Endothelial cell of hepatic sinusoid (primary cell): ENCODE measurements around the gene TEX14.
"Not testable (repeated sequence)": the region's sequence is repeated elsewhere in the genome, so short reads cannot be mapped to it uniquely, and the experiment has no call there.

Experiments used
- in situ Hi-C: cut with HindIII; loops from 2 replicates; pipeline ENCODE4 v1.10.0; 2017; ENCODE audit warnings: low sequenced_read_pairs

TEX14 gene

GRCh38 chr17:58658804-58659713 is 32.8 kb downstream of the TEX14 start:
- in situ Hi-C loops, result no loop called here

- in situ Hi-C loops, result not testable (repeated sequence)
Measured at GRCh38 chr17:58657962-58658803, 33.7 kb downstream of the TEX14 start.

- in situ Hi-C loops, result no loop called here
Measured at GRCh38 chr17:58648236-58648635, 43.6 kb downstream of the TEX14 start.

DNA sequence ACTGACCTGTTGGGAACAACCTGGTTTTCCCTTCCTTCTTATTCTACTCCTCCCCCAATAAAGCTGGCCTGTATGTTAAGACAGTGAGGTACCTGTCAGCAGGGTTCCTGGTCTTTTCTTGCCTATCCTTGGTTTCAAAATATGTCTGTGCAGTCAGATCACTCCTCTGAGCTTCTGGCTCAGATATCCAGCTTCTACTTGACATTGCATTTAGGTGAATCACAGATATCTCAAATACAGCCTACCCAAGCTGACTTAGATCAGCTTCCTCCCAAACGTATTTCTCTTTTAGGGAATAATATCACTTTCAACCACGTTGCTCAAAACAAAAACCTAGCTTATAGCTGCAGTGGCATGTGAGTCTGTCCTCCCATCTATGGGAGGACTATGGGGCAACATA is 48.7 kb downstream of the TEX14 start:
- in situ Hi-C loops, result no loop called here

DNA sequence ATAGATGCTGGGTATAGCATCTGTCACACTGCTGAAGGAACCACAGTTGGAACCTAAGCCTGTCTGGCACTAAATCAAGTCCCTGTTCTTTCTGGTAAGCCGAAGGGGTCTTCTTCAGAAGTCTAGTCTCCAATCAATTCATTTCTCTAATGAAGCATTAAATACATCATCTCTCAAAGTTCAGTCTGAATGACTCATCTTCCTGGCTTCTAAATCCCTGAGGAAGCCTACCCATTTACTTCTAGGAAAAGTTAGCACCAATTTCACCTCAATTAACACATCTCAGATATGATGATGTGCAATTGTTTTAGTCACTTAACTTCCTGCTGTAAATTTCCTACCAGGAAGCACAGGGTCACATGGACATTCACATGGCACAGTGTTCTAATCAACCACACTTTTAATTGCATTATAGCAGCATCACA is 49.9 kb downstream of the TEX14 start:
- in situ Hi-C loops, result no loop called here

GRCh38 chr17:58640202-58640601 is 51.6 kb downstream of the TEX14 start:
- in situ Hi-C loops, result no loop called here

GRCh38 chr17:58639681-58640080 is 52.2 kb downstream of the TEX14 start:
- in situ Hi-C loops, result no loop called here

DNA sequence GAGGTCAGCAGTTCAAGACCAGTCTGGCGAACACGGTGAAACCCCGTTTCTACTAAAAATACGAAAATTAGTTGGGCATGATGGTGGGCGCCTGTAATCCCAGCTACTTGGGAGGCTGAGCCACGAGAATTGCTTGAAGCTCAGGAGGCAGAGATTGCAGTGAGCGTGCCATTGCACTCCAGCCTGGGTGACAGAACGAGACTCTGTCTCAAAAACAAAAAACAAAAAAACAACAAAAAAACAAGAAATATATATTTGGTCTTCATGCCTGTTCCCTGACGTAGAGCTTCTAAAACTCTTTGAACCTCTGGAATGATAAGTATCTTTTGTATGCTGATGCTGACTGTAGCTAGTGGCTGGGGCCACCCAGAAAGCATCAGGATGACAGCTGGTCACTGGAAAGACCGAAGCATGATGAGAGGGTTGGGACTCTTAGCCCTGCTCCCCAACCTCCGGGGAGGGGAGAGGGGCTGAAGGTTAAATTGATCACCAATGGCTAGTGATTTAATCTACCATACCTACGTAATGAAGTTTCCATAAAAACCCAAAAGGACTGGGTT is 54.8 kb downstream of the TEX14 start:
- in situ Hi-C loops, result no loop called here

GRCh38 chr17:58632324-58633314 is 59.2 kb downstream of the TEX14 start:
- in situ Hi-C loops, result no loop called here

- in situ Hi-C loops, result no loop called here
Measured at GRCh38 chr17:58631523-58632323, 60.1 kb downstream of the TEX14 start.

DNA sequence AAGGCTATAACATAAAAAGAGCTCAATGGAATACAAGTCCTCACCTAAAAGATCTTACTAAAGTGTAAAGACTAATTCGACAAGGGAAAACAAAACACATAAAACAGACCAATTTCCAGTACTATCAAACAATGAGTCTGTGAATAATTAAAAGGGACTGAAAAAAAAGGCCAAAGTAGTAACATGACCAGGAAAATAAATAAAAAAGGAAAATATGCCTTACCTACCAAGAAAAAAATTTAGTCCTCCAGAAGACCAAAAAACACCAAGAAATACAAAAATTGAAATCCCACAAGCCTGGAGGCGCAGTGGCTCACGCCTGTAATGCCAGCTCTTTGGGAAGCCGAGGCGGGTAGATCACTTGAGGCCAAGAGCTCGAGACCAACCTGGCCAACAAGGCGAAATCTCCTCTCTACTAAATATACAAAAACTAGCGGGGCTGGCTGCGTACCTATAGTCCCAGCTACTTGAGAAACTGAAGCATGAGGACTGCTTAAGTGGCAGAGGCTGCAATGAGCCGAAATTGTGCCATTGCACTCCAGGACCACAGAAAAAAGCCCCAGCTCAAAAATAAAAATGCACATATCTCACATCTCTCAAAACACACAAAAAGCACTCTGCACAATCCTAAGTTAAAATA is 60.8 kb downstream of the TEX14 start:
- in situ Hi-C loops, result no loop called here

- in situ Hi-C loops, result loop anchor here (5.0 kb wide), 1 partner anchor 60 kb away; no protein-coding TSS in a partner anchor
Measured at GRCh38 chr17:58626905-58627304, 64.9 kb downstream of the TEX14 start.

DNA sequence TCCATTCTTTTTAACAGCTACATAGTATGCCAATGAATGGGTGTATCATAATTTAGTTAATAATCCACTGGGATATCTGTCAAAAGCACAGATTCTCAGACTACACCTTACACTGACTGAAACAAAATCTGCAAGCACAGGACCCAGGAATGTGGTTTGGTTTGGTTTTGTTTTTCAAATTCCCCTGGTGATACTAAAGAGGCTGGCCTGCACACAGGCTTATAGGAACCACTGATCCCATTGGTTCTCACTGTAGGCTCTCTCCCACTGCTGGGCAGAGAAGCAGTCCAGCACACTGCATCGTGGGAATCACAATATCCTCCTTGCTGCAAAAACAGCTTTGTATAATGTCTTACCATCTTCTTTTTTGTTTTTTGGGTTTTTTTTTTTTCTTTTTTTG is 67.1 kb downstream of the TEX14 start:
- in situ Hi-C loops, result loop anchor here (5.0 kb wide), 2 partner anchors 47 to 63 kb away; no protein-coding TSS in a partner anchor

DNA sequence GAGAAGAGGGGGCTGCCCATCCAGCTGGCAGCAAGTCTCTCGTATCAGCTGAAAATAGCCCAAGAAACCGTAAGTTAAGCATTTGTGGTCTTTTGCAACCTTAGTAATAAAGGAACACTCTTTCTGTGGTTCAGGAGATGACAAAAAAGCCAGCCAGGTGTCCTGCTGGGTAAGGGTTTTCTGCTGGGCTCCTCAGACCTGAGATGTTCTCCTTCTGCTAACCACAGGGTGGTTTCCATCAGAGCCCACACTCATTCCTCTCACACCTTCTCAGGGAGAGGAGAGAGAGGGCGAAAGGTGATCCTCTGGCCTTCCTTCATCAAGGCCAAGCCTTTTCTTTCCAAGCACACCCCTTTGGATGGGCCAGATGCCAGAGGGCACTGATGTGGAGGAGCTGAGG is 70.7 kb downstream of the TEX14 start:
- in situ Hi-C loops, result loop anchor here (5.0 kb wide), 1 partner anchor 44 kb away; no protein-coding TSS in a partner anchor

GRCh38 chr17:58618336-58618735 is 73.5 kb downstream of the TEX14 start:
- in situ Hi-C loops, result no loop called here

- in situ Hi-C loops, result no loop called here
Measured at GRCh38 chr17:58617563-58617962, 74.3 kb downstream of the TEX14 start.

- in situ Hi-C loops, result no loop called here
Measured at GRCh38 chr17:58615768-58616659, 75.8 kb downstream of the TEX14 start.
